ENCODE measurements around the gene PTPRG.

DNA sequence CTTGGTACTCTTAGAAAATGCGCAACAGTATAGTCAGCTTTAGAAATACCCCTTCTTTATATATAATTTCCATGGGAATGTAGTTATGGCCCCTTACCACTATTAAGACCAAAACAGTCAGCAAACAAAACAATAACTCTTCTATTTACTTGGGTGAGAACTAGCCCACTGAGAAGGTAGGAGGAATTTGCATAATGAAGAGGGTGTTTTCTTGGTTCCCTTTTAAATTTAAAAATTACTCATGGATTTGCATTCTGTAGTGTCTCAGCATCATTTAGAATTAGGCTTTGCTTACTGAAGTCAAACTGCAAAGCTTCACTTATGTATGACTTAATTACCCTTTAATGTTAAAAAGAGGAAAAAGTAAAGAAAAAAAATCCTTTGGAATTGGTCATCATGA lies 350.8 kb downstream of the PTPRG start:
- TF ChIP-seq, protein P1, sequence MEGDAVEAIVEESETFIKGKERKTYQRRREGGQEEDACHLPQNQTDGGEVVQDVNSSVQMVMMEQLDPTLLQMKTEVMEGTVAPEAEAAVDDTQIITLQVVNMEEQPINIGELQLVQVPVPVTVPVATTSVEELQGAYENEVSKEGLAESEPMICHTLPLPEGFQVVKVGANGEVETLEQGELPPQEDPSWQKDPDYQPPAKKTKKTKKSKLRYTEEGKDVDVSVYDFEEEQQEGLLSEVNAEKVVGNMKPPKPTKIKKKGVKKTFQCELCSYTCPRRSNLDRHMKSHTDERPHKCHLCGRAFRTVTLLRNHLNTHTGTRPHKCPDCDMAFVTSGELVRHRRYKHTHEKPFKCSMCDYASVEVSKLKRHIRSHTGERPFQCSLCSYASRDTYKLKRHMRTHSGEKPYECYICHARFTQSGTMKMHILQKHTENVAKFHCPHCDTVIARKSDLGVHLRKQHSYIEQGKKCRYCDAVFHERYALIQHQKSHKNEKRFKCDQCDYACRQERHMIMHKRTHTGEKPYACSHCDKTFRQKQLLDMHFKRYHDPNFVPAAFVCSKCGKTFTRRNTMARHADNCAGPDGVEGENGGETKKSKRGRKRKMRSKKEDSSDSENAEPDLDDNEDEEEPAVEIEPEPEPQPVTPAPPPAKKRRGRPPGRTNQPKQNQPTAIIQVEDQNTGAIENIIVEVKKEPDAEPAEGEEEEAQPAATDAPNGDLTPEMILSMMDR (conservative IDR thresholded peaks at IDR 0.05; ENCODE audit: low read depth, low read length): no peak
- TF ChIP-seq EZH2 (IDR thresholded peaks at IDR 0.05; ENCODE audit: borderline replicate concordance, low read depth, low read length, poor library complexity, severe bottlenecking): no peak
